Skeletal muscle tissue (tissue), 4 donors: ENCODE results near the gene LRRC63. TPM values are rescaled to one million over a fixed set of nuclear protein-coding genes. Genes with fewer than 3 reads are reported as not detected.

Experiments
- H3K27ac ChIP-seq: one replicate; pipeline ENCODE4 v1.7.0; 2013; ENCODE audit warnings: mild to moderate bottlenecking, low read depth, low read length, inconsistent platforms
- H3K27me3 ChIP-seq, 3 donors: one replicate each; pipeline ENCODE4 v1.7.0; 2013; ENCODE audit warnings: low read length in 3 of 3; ENCODE audit not compliant: control insufficient read depth in 3 of 3, insufficient read depth in 3 of 3
- H3K36me3 ChIP-seq, 3 donors: one replicate each; pipeline ENCODE4 v1.7.0; 2013; ENCODE audit warnings: low read length in 3 of 3; ENCODE audit not compliant: control insufficient read depth in 3 of 3, insufficient read depth in 3 of 3
- H3K4me1 ChIP-seq, 3 donors: one replicate each; pipeline ENCODE4 v1.7.0; 2013; ENCODE audit warnings: low read length in 3 of 3, mild to moderate bottlenecking in 3 of 3; ENCODE audit not compliant: control insufficient read depth in 3 of 3, insufficient read depth in 3 of 3
- H3K4me3 ChIP-seq, 3 donors: one replicate each; pipeline ENCODE4 v1.7.0; 2013; ENCODE audit warnings: low read length in 3 of 3
- H3K9ac ChIP-seq, 3 donors: one replicate each; pipeline ENCODE4 v1.7.0; 2013; ENCODE audit warnings: low read length in 3 of 3, mild to moderate bottlenecking in 3 of 3, moderate library complexity in 2 of 3, low read depth in 1 of 3
- H3K9me3 ChIP-seq, 3 donors: one replicate each; pipeline ENCODE4 v1.7.0; 2013; ENCODE audit warnings: low read length in 3 of 3; ENCODE audit not compliant: control insufficient read depth in 3 of 3
- total RNA-seq: library from RNA; depleted of rRNA; stranded (reverse); fragments of >200 nt; gene quantifications from one replicate; pipeline ENCODE4 v1.2.3, GENCODE V29; 2014
- donor health status: Osteomylitis.

LRRC63 gene
- total RNA-seq, 1 donor from 2014 or later = not detected

DNA sequence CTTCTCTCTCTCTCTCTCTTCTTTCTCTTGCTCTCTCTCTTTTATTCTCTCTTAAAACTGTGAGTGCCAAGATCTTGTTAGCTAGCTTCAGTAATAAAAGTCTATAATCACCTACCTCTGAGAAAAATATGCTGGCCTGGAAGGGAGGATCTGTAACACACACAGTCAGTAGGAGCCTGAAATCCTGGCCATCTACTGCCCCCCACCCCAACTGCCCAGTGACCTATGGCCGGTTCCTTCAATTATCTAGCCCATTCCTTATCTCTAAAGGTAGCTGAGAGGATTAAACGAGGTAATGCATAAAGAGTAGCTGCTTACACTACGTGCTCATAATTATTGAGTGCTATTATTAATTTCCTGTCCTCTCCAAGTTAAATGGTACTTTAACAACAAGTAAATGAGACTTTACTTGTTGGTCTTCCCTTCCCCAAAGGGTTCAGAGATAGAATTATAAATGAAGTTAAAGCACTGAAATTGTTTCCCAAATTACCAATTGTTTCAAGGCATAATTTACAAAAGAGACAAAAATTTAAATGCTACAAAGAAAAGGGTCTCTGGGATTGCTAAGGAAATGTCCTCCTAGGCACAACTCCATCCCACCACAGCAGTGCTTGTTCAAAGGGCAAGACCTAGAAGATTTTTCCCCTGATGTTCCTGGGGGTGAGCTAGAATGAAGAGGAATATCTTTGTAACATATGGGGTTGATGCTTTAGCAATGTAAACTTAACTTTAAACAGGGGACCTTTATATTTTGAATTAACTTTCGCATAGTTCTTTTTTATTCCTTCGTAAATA is 31.6 kb upstream of the LRRC63 start:
- H3K27ac ChIP-seq = peak overlapping the region; percentile 22
- H3K9ac ChIP-seq = no peak overlapping the region
- H3K9me3 ChIP-seq = no peaks in the 10 kb centered on the region
- H3K27me3 ChIP-seq = no peaks in the 10 kb centered on the region
- H3K36me3 ChIP-seq = no peaks in the 10 kb centered on the region
- H3K4me3 ChIP-seq = peak overlapping the region in 1 of 3 donors; percentile 5
- no peaks in the 10 kb centered on the region for H3K4me1 ChIP-seq

DNA sequence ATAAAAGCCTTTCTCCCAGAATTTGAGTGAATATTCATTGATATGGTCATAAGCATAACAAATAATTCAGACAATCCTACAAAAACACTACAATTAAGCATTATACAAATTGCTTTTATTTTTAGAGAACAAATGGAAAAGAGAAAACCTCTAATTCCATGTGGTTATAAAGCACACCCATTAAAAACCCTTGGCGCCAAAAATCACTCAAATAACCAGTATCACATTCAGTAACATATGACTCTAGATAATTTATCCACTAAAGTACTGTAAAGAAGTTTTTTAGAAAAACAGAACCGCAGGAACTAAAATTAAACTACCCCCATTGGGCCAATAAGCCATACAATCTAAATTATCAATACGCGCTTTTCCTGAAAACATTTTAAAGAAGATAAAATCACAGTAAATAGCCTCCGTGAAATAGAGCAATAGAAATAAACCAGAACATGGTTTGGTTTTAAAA is 30.3 kb upstream of the LRRC63 start:
- Histone ChIP-seq H3K4me1 (no peaks in the 10 kb centered on the region), H3K9me3 (no peaks in the 10 kb centered on the region), H3K27me3 (no peaks in the 10 kb centered on the region), H3K27ac (no peak overlapping the region), H3K9ac (no peak overlapping the region), H3K4me3 (peak overlapping the region in 1 of 3 donors; percentile 33), H3K36me3 (no peaks in the 10 kb centered on the region)

DNA sequence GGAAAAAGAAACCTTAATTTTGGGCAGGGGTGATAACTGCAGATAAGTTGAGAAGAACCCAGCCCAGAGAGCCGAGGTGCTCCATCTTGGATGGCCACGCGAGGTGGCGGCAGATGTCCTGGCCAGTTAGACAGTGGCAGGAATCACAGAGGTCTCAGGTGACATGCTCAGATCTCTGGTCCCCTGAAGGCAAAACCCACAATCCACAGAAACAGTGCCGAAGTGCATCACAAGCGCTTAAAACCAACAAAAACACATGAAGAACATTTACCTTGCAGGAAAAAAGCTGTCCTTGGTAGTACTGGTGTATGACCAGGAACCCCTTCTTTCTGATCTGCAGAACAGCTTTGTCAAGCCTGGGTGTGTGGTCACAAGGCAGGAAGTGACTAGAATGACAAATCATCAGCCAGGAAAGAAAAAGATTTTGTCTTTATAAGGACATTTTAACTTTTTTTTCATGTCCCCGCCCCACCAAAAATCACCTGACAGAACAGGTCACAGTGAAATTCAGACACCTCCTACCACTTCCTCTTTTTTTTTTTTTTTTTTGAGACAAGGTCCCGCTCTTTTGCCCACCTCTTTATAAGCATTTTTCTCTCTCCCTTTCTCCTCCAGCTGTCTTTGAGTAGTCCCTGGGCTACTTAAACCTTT is 29.8 kb upstream of the LRRC63 start, which contains the start of gene LCP1:
TSS of gene LCP1 (minus strand) at position 338 of the 651 bp plus-strand sequence. CDS start 22,515 bp downstream, outside the sequence.
- Histone ChIP-seq H3K4me1 (no peaks in the 10 kb centered on the region), H3K36me3 (no peaks in the 10 kb centered on the region), H3K27me3 (no peaks in the 10 kb centered on the region), H3K9me3 (no peaks in the 10 kb centered on the region), H3K27ac (no peak within 1 kb of the TSS), H3K9ac (no peak within 1 kb of the TSS), H3K4me3 (peak within 1 kb of the TSS in 1 of 3 donors; percentile 33)

DNA sequence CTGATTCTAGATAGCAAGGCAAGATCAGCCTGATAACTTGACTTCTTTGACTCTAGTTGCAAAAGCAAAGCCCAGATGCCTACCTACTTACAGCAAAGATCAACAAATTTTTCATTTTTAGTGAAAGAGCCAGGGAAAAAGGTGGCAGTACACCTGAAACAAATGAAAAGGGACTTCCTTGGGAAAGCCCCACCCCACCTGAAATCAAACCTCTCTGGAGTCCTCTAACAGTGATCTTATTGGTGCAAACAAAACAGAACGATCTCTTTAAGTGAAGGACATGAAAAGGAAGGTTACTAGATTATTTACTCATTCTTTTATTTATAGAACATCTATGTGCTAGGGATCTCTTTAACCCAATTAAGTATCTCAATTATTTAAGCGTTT is 29.2 kb upstream of the LRRC63 start:
- Histone ChIP-seq H3K9me3 (no peaks in the 10 kb centered on the region), H3K36me3 (no peaks in the 10 kb centered on the region), H3K4me3 (no peak overlapping the region), H3K4me1 (no peaks in the 10 kb centered on the region), H3K27me3 (no peaks in the 10 kb centered on the region), H3K9ac (no peak overlapping the region), H3K27ac (no peak overlapping the region)

DNA sequence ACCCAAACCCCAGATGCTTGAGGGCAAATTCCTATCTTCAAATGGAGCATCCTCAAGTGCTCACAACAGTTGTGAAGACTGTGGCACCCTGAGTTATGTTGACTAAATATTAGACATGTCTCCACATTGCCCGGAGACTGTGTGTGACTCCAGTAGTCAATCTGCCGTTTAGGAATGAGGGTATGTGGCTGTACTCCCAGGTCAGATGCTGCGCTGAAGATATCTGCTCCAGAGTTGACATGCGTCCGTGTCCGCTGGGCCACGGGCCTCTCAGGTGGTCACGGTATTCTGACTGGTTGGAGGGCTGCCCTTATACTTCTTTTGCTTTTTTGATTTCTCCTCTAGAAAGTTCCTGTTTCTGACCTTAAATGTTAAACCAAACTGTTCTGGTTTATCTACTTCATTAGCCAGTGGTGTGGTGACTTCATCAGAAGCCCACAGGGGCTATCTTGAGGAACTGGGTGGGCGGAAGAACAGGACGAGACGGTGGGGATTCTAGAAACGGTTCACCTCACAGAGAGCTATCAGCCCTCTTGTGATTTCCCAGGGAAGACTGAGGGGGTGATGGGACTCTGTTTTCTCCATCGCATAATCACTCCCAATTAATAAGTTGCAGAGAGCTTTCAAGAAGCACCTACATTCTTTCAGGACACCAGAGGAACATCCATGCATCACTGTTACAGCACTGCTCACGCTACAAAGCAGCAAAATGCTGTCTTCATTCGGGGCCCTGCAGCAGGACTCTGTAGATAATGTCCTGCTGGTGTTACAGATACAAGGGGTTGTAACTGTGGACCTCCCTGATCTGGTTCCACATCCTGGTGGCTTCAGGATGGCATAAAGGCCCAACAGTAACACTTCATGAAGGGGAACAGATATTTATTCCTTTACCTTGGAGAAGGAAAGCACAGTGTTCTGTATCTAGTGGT is 28.4 kb upstream of the LRRC63 start:
- Histone ChIP-seq H3K4me1 (no peaks in the 10 kb centered on the region), H3K27ac (no peak overlapping the region), H3K9me3 (no peaks in the 10 kb centered on the region), H3K4me3 (no peak overlapping the region), H3K27me3 (no peaks in the 10 kb centered on the region), H3K36me3 (no peaks in the 10 kb centered on the region), H3K9ac (no peak overlapping the region)

DNA sequence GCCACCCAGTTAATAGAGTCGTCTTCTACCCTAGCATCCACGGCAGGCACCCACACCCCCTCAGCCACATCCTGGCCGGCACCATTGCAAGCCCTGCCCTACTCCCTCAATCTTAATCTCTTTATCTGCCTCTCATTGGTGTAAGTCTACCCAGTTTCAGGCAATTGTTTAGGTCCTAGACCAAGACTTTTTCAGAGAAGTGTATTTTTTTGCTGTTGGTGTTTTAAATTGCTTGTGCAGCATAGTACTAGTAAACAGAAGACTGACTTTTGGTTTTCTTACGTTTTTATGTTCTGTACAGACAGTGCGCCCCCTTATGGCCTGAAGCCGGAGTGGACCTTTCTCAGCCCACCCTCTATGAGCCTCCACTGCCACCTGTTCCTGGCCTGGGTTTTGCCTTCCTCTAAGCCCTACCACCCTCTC is 27.4 kb upstream of the LRRC63 start:
- no peaks in the 10 kb centered on the region for H3K9me3 ChIP-seq
- H3K36me3 ChIP-seq = no peaks in the 10 kb centered on the region
- H3K9ac ChIP-seq = peak overlapping the region in 1 of 3 donors; percentile 16
- H3K27ac ChIP-seq = no peak overlapping the region
- H3K27me3 ChIP-seq = no peaks in the 10 kb centered on the region
- H3K4me1 ChIP-seq = no peaks in the 10 kb centered on the region
- no peak overlapping the region for H3K4me3 ChIP-seq

DNA sequence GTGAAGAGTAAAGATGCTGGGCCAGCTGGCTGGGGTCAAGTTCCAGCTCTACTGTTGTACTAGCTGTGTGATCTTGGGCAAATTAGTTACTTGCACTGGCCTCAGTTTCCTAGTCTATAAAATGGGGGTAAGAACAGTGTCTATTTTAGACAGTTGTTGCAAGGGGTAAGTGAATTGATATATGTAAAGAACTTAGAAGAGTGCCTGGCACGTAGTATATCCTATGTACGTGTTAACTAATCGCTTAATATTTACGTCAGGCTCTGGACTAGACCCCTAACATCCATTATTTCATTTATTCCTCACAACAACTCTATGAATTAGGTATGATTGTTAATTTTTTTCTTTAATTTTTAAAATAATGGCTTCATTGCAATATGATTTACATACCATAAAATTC is 26.1 kb upstream of the LRRC63 start:
- Histone ChIP-seq H3K27me3 (no peaks in the 10 kb centered on the region), H3K9me3 (no peaks in the 10 kb centered on the region), H3K4me3 (no peak overlapping the region), H3K27ac (no peak overlapping the region), H3K36me3 (no peaks in the 10 kb centered on the region), H3K9ac (no peak overlapping the region), H3K4me1 (no peaks in the 10 kb centered on the region)

DNA sequence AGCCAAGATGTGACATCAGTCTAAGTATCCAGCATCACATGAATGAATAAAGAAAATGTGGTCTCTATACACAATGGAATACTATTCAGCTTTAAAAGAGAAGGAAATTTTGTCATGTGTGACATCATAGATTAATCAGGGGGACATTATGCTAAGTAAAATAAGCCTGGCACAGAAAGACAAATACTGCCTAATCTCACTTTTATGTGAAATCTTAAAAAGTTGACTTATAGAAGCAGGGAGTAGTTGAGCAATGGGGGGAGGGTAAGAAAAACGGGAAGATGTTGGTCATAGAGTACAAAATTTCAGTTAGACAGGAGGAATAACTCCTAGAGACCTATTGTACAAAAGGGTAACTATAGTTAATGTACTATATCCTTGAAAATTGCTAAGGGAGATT is 19.3 kb upstream of the LRRC63 start:
- H3K4me3 ChIP-seq = no peak overlapping the region
- H3K9me3 ChIP-seq = no peaks in the 10 kb centered on the region
- H3K27ac ChIP-seq = no peak overlapping the region
- no peak overlapping the region for H3K9ac ChIP-seq
- H3K27me3 ChIP-seq = no peaks in the 10 kb centered on the region
- no peaks in the 10 kb centered on the region for H3K36me3 ChIP-seq
- H3K4me1 ChIP-seq = no peaks in the 10 kb centered on the region

DNA sequence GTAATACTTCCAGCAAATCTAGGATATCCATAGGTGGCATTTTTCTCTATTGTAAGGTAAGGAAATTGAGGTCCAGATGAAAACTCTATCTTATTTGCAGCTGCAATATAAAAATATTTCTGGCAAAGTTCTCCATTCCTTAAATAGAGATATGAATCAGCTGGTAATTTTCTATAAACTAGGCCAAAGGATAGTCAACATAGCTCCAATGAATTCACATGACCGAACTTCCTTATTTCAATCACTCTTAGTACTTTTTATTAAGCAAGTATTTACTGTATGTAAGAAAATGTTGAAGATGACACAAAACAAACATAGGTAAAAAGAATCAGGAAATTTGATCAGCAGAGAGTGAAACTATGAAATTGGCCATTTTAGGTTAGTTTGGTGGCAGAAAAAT is 16.7 kb upstream of the LRRC63 start:
- H3K27ac ChIP-seq = no peak overlapping the region
- H3K9me3 ChIP-seq = no peaks in the 10 kb centered on the region
- H3K4me1 ChIP-seq = no peaks in the 10 kb centered on the region
- H3K4me3 ChIP-seq = no peak overlapping the region
- no peaks in the 10 kb centered on the region for H3K36me3 ChIP-seq
- H3K9ac ChIP-seq = no peak overlapping the region
- H3K27me3 ChIP-seq = no peaks in the 10 kb centered on the region
